CD4-positive, alpha-beta T cell treated with Interleukin-6 for 4 hours (primary cell): Measurements from ENCODE around the gene OR7D2.

ENCODE experiments used
- DNase-seq: peaks from one replicate; pipeline ENCODE4 v3.0.0-alpha.2; 2020; ENCODE audit warnings: mixed read lengths

OR7D2 gene

GRCh38 chr19:9219489-9219888, 40.7 kb downstream of the OR7D2 start, which contains the start of gene OR7D4:
Gene OR7D4, minus strand, starts transcription at chr19:9219589. Its CDS starts 4,752 bp downstream, at chr19:9214837.
- no peak for DNase-seq
